Ishikawa (cell line): ENCODE data around the gene AGAP3.

ENCODE experiments used
- EP300 ChIP-seq: IDR thresholded peaks from 2 replicates; pipeline ENCODE4 v1.6.1; 2012; ENCODE audit warnings: borderline replicate concordance
- RAD21 ChIP-seq: IDR thresholded peaks from 2 replicates; pipeline ENCODE4 v1.6.1; 2012; ENCODE audit warnings: low read depth
- TCF12 ChIP-seq: IDR thresholded peaks from 2 replicates; pipeline ENCODE4 v1.6.1; 2012; ENCODE audit warnings: low read depth
- TEAD4 ChIP-seq: IDR thresholded peaks from 2 replicates; pipeline ENCODE4 v1.6.1; 2012
- ZBTB7A ChIP-seq: IDR thresholded peaks from 2 replicates; pipeline ENCODE4 v1.6.1; 2012; ENCODE audit warnings: low read depth
- TF ChIP-seq, protein P1 (sequence below): IDR thresholded peaks from 2 replicates; pipeline ENCODE4 v1.6.1; 2012; ENCODE audit warnings: low read depth, mild to moderate bottlenecking
- TF ChIP-seq, protein P2 (sequence below): IDR thresholded peaks from 2 replicates; pipeline ENCODE4 v1.6.1; 2012
- TF ChIP-seq, protein P3 (sequence below): IDR thresholded peaks from 2 replicates; pipeline ENCODE4 v1.6.1; 2012

GRCh38 chr7:151065516-151065915, 20.8 kb upstream of the AGAP3 start:
- TF ChIP-seq EP300: no peak
- TF ChIP-seq TCF12: no peak
- no peak for TF ChIP-seq RAD21
- TF ChIP-seq, protein P1, sequence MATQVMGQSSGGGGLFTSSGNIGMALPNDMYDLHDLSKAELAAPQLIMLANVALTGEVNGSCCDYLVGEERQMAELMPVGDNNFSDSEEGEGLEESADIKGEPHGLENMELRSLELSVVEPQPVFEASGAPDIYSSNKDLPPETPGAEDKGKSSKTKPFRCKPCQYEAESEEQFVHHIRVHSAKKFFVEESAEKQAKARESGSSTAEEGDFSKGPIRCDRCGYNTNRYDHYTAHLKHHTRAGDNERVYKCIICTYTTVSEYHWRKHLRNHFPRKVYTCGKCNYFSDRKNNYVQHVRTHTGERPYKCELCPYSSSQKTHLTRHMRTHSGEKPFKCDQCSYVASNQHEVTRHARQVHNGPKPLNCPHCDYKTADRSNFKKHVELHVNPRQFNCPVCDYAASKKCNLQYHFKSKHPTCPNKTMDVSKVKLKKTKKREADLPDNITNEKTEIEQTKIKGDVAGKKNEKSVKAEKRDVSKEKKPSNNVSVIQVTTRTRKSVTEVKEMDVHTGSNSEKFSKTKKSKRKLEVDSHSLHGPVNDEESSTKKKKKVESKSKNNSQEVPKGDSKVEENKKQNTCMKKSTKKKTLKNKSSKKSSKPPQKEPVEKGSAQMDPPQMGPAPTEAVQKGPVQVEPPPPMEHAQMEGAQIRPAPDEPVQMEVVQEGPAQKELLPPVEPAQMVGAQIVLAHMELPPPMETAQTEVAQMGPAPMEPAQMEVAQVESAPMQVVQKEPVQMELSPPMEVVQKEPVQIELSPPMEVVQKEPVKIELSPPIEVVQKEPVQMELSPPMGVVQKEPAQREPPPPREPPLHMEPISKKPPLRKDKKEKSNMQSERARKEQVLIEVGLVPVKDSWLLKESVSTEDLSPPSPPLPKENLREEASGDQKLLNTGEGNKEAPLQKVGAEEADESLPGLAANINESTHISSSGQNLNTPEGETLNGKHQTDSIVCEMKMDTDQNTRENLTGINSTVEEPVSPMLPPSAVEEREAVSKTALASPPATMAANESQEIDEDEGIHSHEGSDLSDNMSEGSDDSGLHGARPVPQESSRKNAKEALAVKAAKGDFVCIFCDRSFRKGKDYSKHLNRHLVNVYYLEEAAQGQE: no peak
- TF ChIP-seq, protein P2, sequence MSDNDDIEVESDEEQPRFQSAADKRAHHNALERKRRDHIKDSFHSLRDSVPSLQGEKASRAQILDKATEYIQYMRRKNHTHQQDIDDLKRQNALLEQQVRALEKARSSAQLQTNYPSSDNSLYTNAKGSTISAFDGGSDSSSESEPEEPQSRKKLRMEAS: no peak
- TF ChIP-seq, protein P3, sequence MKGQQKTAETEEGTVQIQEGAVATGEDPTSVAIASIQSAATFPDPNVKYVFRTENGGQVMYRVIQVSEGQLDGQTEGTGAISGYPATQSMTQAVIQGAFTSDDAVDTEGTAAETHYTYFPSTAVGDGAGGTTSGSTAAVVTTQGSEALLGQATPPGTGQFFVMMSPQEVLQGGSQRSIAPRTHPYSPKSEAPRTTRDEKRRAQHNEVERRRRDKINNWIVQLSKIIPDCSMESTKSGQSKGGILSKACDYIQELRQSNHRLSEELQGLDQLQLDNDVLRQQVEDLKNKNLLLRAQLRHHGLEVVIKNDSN: no peak
- TF ChIP-seq ZBTB7A: no peak
- no peak for TF ChIP-seq TEAD4
